ENCODE measurements around the gene DHRSX. TPM values are rescaled to one million over a fixed set of nuclear protein-coding genes. Genes with fewer than 3 reads are reported as not detected.

DHRSX gene
- polyA plus RNA-seq, 3 donors = 12.9 to 33.2 (median 28.3) TPM

DNA sequence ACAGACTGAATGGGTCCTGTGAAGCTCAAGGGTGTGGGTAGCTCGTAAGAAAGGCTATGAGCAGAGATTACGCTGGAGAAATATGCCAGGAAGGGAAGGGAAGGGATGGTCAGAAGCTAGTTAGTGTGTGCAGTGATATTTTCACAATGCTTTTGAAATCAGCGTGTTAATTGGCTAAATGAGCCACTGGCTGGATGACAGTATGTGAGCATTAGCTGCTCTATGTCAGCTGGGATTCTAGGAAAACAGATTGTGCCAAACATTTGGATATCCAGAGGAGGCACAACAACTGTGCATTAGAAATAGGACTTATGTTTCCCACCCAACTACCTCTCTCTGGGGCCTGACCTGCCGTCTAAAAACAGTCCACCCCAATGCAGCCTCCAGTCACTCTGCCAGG is 168.5 kb downstream of the DHRSX start:
- Mint-ChIP-seq H3K36me3 (peaks cover 4 to 15% of the 10 kb centered on the region in 2 donors), H3K27me3 (ENCODE audit: low read depth in 3 of 3) (peaks cover 0 to 4% (median 2%) of the 10 kb centered on the region in 3 donors), H3K4me1 (peaks cover 8% of the 10 kb centered on the region), H3K27ac (no peak overlapping the region), H3K9me3 (peaks cover 0 to 3% (median 0%) of the 10 kb centered on the region in 7 donors), H3K4me3 (no peak overlapping the region)
- no peaks in the 10 kb centered on the region for H4K20me1 ChIP-seq (ENCODE audit: insufficient read depth, low read length)
- no peak overlapping the region for H2AFZ ChIP-seq (ENCODE audit: insufficient read depth, low read depth, low read length, poor library complexity, severe bottlenecking)
- H3K27ac ChIP-seq (ENCODE audit: low read depth in 1 of 2, low read length in 2 of 2) = no peak overlapping the region
- no peak for DNase-seq
- H3K4me1 ChIP-seq (ENCODE audit: control insufficient read depth in 1 of 2, insufficient read depth in 2 of 2, low read length in 2 of 2) = no peaks in the 10 kb centered on the region
- H3K9me3 ChIP-seq (replicated peaks in 1 of 2; ENCODE audit: control insufficient read depth in 1 of 2, insufficient read depth in 1 of 2, low read length in 2 of 2) = no peaks in the 10 kb centered on the region
- 93% methylated on average over 4 of the region's 4 CpGs for WGBS (ENCODE audit: insufficient coverage)
- H3K4me2 ChIP-seq (replicated peaks; ENCODE audit: extremely low read depth, low read length, poor library complexity, severe bottlenecking) = no peak overlapping the region
- H3K36me3 ChIP-seq (replicated peaks in 1 of 2; ENCODE audit: control insufficient read depth in 1 of 2, insufficient read depth in 2 of 2, low read length in 2 of 2) = no peaks in the 10 kb centered on the region
- H3K27me3 ChIP-seq (ENCODE audit: control insufficient read depth in 2 of 2, insufficient read depth in 2 of 2, low read length in 2 of 2) = no peaks in the 10 kb centered on the region
- intact Hi-C loops (cut with micrococcal nuclease) = no loop called here
- H3K9ac ChIP-seq (ENCODE audit: insufficient read depth, low read length, poor library complexity, severe bottlenecking) = no peak overlapping the region
- no peaks in the 10 kb centered on the region for H3K79me2 ChIP-seq (ENCODE audit: insufficient read depth, low read length)
- TF ChIP-seq, protein P1, sequence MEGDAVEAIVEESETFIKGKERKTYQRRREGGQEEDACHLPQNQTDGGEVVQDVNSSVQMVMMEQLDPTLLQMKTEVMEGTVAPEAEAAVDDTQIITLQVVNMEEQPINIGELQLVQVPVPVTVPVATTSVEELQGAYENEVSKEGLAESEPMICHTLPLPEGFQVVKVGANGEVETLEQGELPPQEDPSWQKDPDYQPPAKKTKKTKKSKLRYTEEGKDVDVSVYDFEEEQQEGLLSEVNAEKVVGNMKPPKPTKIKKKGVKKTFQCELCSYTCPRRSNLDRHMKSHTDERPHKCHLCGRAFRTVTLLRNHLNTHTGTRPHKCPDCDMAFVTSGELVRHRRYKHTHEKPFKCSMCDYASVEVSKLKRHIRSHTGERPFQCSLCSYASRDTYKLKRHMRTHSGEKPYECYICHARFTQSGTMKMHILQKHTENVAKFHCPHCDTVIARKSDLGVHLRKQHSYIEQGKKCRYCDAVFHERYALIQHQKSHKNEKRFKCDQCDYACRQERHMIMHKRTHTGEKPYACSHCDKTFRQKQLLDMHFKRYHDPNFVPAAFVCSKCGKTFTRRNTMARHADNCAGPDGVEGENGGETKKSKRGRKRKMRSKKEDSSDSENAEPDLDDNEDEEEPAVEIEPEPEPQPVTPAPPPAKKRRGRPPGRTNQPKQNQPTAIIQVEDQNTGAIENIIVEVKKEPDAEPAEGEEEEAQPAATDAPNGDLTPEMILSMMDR (IDR thresholded peaks at IDR 0.05) = no peak
- H3K4me3 ChIP-seq (replicated peaks in 1 of 3; ENCODE audit: low read depth in 2 of 3, low read length in 3 of 3) = no peak overlapping the region

DNA sequence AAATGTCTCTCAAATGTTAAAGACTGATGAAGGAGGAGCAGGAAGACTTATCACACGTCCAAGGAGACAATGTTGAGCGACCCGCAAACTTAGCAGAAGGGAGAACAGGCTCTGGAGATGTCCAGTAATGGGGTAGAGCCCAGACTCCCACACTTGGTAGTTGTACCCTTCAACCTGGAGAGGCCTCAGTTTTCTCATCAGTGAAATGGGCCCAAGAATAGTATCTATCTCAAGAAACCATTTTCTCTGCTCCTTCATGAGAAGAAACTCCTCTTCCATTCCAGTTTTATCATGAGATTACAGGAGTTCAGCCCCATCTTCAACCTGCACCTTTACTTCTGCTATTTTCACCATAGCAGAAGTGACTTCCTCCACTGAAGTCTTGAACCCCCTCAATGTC is 169.9 kb downstream of the DHRSX start:
- Histone ChIP-seq H3K9ac (ENCODE audit: insufficient read depth, low read length, poor library complexity, severe bottlenecking) (no peak overlapping the region), H4K20me1 (ENCODE audit: insufficient read depth, low read length) (no peaks in the 10 kb centered on the region), H3K27ac (ENCODE audit: low read depth in 1 of 2, low read length in 2 of 2) (no peak overlapping the region), H3K4me3 (replicated peaks in 1 of 3; ENCODE audit: low read depth in 2 of 3, low read length in 3 of 3) (no peak overlapping the region), H3K79me2 (ENCODE audit: insufficient read depth, low read length) (no peaks in the 10 kb centered on the region), H3K36me3 (replicated peaks in 1 of 2; ENCODE audit: control insufficient read depth in 1 of 2, insufficient read depth in 2 of 2, low read length in 2 of 2) (no peaks in the 10 kb centered on the region), H3K4me1 (ENCODE audit: control insufficient read depth in 1 of 2, insufficient read depth in 2 of 2, low read length in 2 of 2) (no peaks in the 10 kb centered on the region), H3K27me3 (ENCODE audit: control insufficient read depth in 2 of 2, insufficient read depth in 2 of 2, low read length in 2 of 2) (no peaks in the 10 kb centered on the region), H3K9me3 (replicated peaks in 1 of 2; ENCODE audit: control insufficient read depth in 1 of 2, insufficient read depth in 1 of 2, low read length in 2 of 2) (no peaks in the 10 kb centered on the region), H2AFZ (ENCODE audit: insufficient read depth, low read depth, low read length, poor library complexity, severe bottlenecking) (no peak overlapping the region), H3K4me2 (replicated peaks; ENCODE audit: extremely low read depth, low read length, poor library complexity, severe bottlenecking) (no peak overlapping the region)
- Mint-ChIP-seq H3K27ac (peak overlapping the region in 1 of 7 donors; percentile 25), H3K9me3 (peaks cover 0 to 3% (median 0%) of the 10 kb centered on the region in 7 donors), H3K36me3 (peaks cover 4 to 10% of the 10 kb centered on the region in 2 donors), H3K27me3 (ENCODE audit: low read depth in 3 of 3) (peaks cover 0 to 4% (median 2%) of the 10 kb centered on the region in 3 donors), H3K4me3 (no peak overlapping the region), H3K4me1 (peaks cover 8% of the 10 kb centered on the region)
- 91% methylated on average over 3 of the region's 3 CpGs for WGBS (ENCODE audit: insufficient coverage)
- intact Hi-C loops (cut with micrococcal nuclease) = no loop called here
- TF ChIP-seq, protein P1 (IDR thresholded peaks at IDR 0.05) = no peak
- peak in 1 of 3 donors; percentile 4 for DNase-seq

All from CD14-positive monocyte (primary cell).